Mammary epithelial cell (primary cell): ENCODE results near the gene TMEM191B.
"Not testable (repeated sequence)": the region's sequence is repeated elsewhere in the genome, so short reads cannot be mapped to it uniquely, and the experiment has no call there.

Experiments used
- EZH2 ChIP-seq: IDR thresholded peaks from 2 replicates; pipeline ENCODE4 v1.6.1; 2012; ENCODE audit warnings: low read length, inconsistent platforms, borderline replicate concordance
- TF ChIP-seq, protein P1 (sequence below), 2 donors: IDR thresholded peaks in 1 of 2; conservative IDR thresholded peaks in 1 of 2; 2 replicates each; pipeline ENCODE4 v1.5.1; 2011 to 2012; ENCODE audit warnings: inconsistent platforms in 2 of 2, low read length in 2 of 2, mild to moderate bottlenecking in 2 of 2, control low read depth in 1 of 2, low read depth in 1 of 2; ENCODE audit not compliant: insufficient read depth in 1 of 2; ENCODE audit errors: extremely low read depth in 1 of 2

GRCh38 chr22:18522762-18523161, 4.8 kb upstream of the TMEM191B start:
- TF ChIP-seq, protein P1, sequence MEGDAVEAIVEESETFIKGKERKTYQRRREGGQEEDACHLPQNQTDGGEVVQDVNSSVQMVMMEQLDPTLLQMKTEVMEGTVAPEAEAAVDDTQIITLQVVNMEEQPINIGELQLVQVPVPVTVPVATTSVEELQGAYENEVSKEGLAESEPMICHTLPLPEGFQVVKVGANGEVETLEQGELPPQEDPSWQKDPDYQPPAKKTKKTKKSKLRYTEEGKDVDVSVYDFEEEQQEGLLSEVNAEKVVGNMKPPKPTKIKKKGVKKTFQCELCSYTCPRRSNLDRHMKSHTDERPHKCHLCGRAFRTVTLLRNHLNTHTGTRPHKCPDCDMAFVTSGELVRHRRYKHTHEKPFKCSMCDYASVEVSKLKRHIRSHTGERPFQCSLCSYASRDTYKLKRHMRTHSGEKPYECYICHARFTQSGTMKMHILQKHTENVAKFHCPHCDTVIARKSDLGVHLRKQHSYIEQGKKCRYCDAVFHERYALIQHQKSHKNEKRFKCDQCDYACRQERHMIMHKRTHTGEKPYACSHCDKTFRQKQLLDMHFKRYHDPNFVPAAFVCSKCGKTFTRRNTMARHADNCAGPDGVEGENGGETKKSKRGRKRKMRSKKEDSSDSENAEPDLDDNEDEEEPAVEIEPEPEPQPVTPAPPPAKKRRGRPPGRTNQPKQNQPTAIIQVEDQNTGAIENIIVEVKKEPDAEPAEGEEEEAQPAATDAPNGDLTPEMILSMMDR (conservative IDR thresholded peaks at IDR 0.05 in 1 of 2, IDR thresholded peaks at IDR 0.05 in 1 of 2; ENCODE audit: extremely low read depth in 1 of 2, insufficient read depth in 1 of 2, low read depth in 1 of 2, low read length in 2 of 2): not testable (repeated sequence)
- not testable (repeated sequence) for TF ChIP-seq EZH2
